Measurements from ENCODE around the gene HCST. TPM values are rescaled to one million over a fixed set of nuclear protein-coding genes. Genes with fewer than 3 reads are reported as not detected.

The HCST gene
- total RNA-seq, 2 donors from 2014 or later: 1.3 to 1.5 TPM

- Mint-ChIP-seq H3K4me1 (peaks cover 3% of the 10 kb centered on the region), H3K27me3 (ENCODE audit: insufficient read depth) (peaks cover 10% of the 10 kb centered on the region), H3K4me3 (no peak overlapping the region), H3K36me3 (ENCODE audit: low read depth) (no peaks in the 10 kb centered on the region), H3K9me3 (no peaks in the 10 kb centered on the region), H3K27ac (no peak overlapping the region)
- Histone ChIP-seq H3K27me3 (ENCODE audit: control insufficient read depth, insufficient read depth, low read length, poor library complexity, severe bottlenecking) (peaks cover 21% of the 10 kb centered on the region), H3K27ac (ENCODE audit: low read depth, low read length) (no peak overlapping the region), H3K4me3 (ENCODE audit: low read length) (no peak overlapping the region), H3K4me1 (ENCODE audit: control insufficient read depth, insufficient read depth, low read length) (no peaks in the 10 kb centered on the region), H3K9ac (ENCODE audit: extremely low read depth, low read length, poor library complexity, severe bottlenecking) (no peak overlapping the region), H3K36me3 (ENCODE audit: control insufficient read depth, insufficient read depth, low read length) (no peaks in the 10 kb centered on the region), H3K9me3 (ENCODE audit: control insufficient read depth, low read length) (no peaks in the 10 kb centered on the region)
- no peak for DNase-seq
- 64% methylated on average over 15 to 23 of the region's 23 CpGs for WGBS, 2 experiments (ENCODE audit: insufficient coverage in 1 of 2, insufficient read length in 1 of 2)
- no peak for TF ChIP-seq CTCF (conservative IDR thresholded peaks at IDR 0.05)
These were observed 23.3 kb upstream of the HCST start for GRCh38 chr19:35879068-35879467.

GRCh38 chr19:35879770-35880317 is 22.5 kb upstream of the HCST start:
- peaks cover 3% of the 10 kb centered on the region for H3K4me1 Mint-ChIP-seq
- peak; percentile 98 for DNase-seq
- H3K27me3 Mint-ChIP-seq (ENCODE audit: insufficient read depth): peaks cover 10% of the 10 kb centered on the region
- Histone ChIP-seq H3K4me1 (ENCODE audit: control insufficient read depth, insufficient read depth, low read length) (no peaks in the 10 kb centered on the region), H3K4me3 (ENCODE audit: low read length) (no peak overlapping the region), H3K36me3 (ENCODE audit: control insufficient read depth, insufficient read depth, low read length) (no peaks in the 10 kb centered on the region), H3K9ac (ENCODE audit: extremely low read depth, low read length, poor library complexity, severe bottlenecking) (no peak overlapping the region), H3K27ac (ENCODE audit: low read depth, low read length) (no peak overlapping the region), H3K27me3 (ENCODE audit: control insufficient read depth, insufficient read depth, low read length, poor library complexity, severe bottlenecking) (peaks cover 21% of the 10 kb centered on the region), H3K9me3 (ENCODE audit: control insufficient read depth, low read length) (no peaks in the 10 kb centered on the region)
- H3K4me3 Mint-ChIP-seq: no peak overlapping the region
- no peaks in the 10 kb centered on the region for H3K9me3 Mint-ChIP-seq
- H3K36me3 Mint-ChIP-seq (ENCODE audit: low read depth): no peaks in the 10 kb centered on the region
- no peak for TF ChIP-seq CTCF (conservative IDR thresholded peaks at IDR 0.05)
- H3K27ac Mint-ChIP-seq: no peak overlapping the region
- WGBS, 2 experiments (ENCODE audit: insufficient coverage in 1 of 2, insufficient read length in 1 of 2): 4% methylated on average over 24 to 28 of the region's 28 CpGs

DNA sequence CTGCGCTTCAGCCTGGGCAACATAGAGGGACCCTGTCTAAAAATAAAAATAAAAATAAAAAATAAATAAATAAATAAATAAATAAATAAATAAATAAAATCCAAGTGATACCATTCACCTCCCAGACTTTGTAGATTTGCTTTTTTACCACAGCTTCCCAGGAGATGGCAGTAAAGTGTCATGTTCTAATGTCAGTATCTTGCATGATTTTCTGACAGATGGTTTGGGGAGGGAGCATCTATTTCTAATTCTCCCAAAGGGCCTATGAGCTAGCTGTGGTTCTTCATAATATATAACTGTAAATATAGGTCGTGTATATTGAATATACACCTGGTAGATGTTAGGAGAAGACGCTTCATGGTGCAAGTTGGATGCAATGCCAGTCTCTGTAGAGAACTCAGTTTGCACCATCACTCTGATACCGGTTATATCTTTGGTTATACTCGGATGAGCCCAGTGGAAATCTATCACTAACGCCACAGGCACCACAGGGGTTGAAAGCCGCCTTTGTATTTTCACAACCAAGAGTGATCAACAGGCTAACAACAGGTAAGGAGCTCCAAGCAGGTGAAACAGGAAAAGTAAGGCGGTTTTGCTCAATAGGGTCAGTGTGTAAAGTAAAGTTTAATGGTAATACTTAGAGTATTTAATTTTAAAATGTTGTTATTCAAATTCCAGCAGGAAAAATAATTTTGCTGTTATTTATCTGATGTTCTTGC is 20.1 kb upstream of the HCST start:
- peaks cover 10% of the 10 kb centered on the region for H3K27me3 Mint-ChIP-seq (ENCODE audit: insufficient read depth)
- H3K27ac Mint-ChIP-seq: no peak overlapping the region
- peaks cover 12% of the 10 kb centered on the region for H3K36me3 Mint-ChIP-seq (ENCODE audit: low read depth)
- H3K9me3 Mint-ChIP-seq: no peaks in the 10 kb centered on the region
- Histone ChIP-seq H3K4me3 (ENCODE audit: low read length) (no peak overlapping the region), H3K4me1 (ENCODE audit: control insufficient read depth, insufficient read depth, low read length) (no peaks in the 10 kb centered on the region), H3K9me3 (ENCODE audit: control insufficient read depth, low read length) (no peaks in the 10 kb centered on the region), H3K27ac (ENCODE audit: low read depth, low read length) (no peak overlapping the region), H3K36me3 (ENCODE audit: control insufficient read depth, insufficient read depth, low read length) (peaks cover 4% of the 10 kb centered on the region), H3K27me3 (ENCODE audit: control insufficient read depth, insufficient read depth, low read length, poor library complexity, severe bottlenecking) (peaks cover 21% of the 10 kb centered on the region), H3K9ac (ENCODE audit: extremely low read depth, low read length, poor library complexity, severe bottlenecking) (no peak overlapping the region)
- WGBS, 2 experiments (ENCODE audit: insufficient coverage in 1 of 2, insufficient read length in 1 of 2): 37 to 86% methylated on average over 1 to 8 of the region's 8 CpGs
- peak; percentile 73 for TF ChIP-seq CTCF (conservative IDR thresholded peaks at IDR 0.05)
- H3K4me1 Mint-ChIP-seq: peaks cover 3% of the 10 kb centered on the region
- no peak for DNase-seq
- H3K4me3 Mint-ChIP-seq: no peak overlapping the region
